K562 (cell line): ENCODE data around the gene AMIGO1. TPM values are rescaled to one million over a fixed set of nuclear protein-coding genes. Genes with fewer than 3 reads are reported as not detected.

Experiments
- ATAC-seq: fragments of 200-7000 bp; cut with Tn5 transposase; 3 replicates; pipeline ENCODE4 v1.9.1; 2020; ENCODE audit warnings: moderate library complexity
- BruUV-seq: library from RNA; stranded (reverse); fragments of 400-500 nt; replicated peaks from 2 replicates; lab custom pipeline; 2021; lab: Mats Ljungman, UMichigan
- CTCF ChIA-PET: fragments of 300-600 bp; formaldehyde crosslinking; extraction: SDS; loops from one replicate; lab custom pipeline; 2021; ENCODE audit warnings: low intra/inter-chr PET ratio; lab: Yijun Ruan, JAX
- POLR2A ChIA-PET: fragments of 300-600, 350-650 bp; sonication (Branson Sonifier 250); formaldehyde crosslinking; extraction: SDS; loops from one replicate; lab custom pipeline; 2021; ENCODE audit warnings: antibody characterized with exemption, inconsistent platforms; lab: Yijun Ruan, JAX
- DNase-seq, 4 experiments: peaks; one replicate each; pipeline versions ENCODE4 v3.0.0 to v3.0.0-alpha.2; 2011 to 2018; ENCODE audit warnings: low spot score in 3 of 4, mixed read lengths in 3 of 4; ENCODE audit errors: extremely low read depth in 1 of 4
- FAIRE-seq: peaks from 2 replicates; lab custom pipeline; 2011; peaks lifted over from hg19 to GRCh38; lab: Jason Lieb, UNC
- H2AFZ ChIP-seq: 2 replicates; pipeline ENCODE4 v1.6.0; 2011; ENCODE audit warnings: low read depth, low read length, control low read depth, inconsistent platforms
- H3K27ac ChIP-seq: fragments of 200-600 bp; 3 replicates; pipeline ENCODE4 v1.8.0; 2011; ENCODE audit warnings: low read depth, mild to moderate bottlenecking, control low read depth, inconsistent platforms, low read length, moderate library complexity, mixed read lengths; ENCODE audit errors: extremely low read depth
- H3K27me3 ChIP-seq, 2 experiments: fragments of 300-600 bp in 1 of 2; 2 replicates in 1 of 2; 3 replicates in 1 of 2; pipeline versions ENCODE4 v1.6.0 to v1.8.0; 2011; ENCODE audit warnings: inconsistent platforms in 2 of 2, low read length in 2 of 2, mild to moderate bottlenecking in 1 of 2, mixed read lengths in 1 of 2, moderate library complexity in 1 of 2; ENCODE audit not compliant: control insufficient read depth in 2 of 2, insufficient read depth in 2 of 2
- H3K36me3 ChIP-seq: fragments of 300-600 bp; 3 replicates; pipeline ENCODE4 v1.8.0; 2011; ENCODE audit warnings: mild to moderate bottlenecking, low read length, inconsistent platforms; ENCODE audit not compliant: control insufficient read depth, insufficient read depth
- H3K4me1 ChIP-seq, 2 experiments: fragments of 200-600 bp in 1 of 2; replicated peaks in 1 of 2; 2 replicates in 1 of 2; 3 replicates in 1 of 2; pipeline versions ENCODE4 v1.5.1 to v1.8.0; 2011; ENCODE audit warnings: inconsistent platforms in 2 of 2, low read length in 2 of 2, mild to moderate bottlenecking in 1 of 2, mixed read lengths in 1 of 2, moderate library complexity in 1 of 2; ENCODE audit not compliant: control insufficient read depth in 2 of 2, insufficient read depth in 2 of 2
- H3K4me2 ChIP-seq: 2 replicates; pipeline ENCODE4 v1.6.1; 2011; ENCODE audit warnings: low read length, control low read depth, inconsistent platforms, mixed read lengths; ENCODE audit not compliant: insufficient read depth
- H3K4me3 ChIP-seq: fragments of 200-600 bp; sonication (generic), shearing (Covaris generic); 2 replicates; pipeline ENCODE4 v1.5.1; 2016; ENCODE audit warnings: control low read depth, inconsistent platforms
- H3K79me2 ChIP-seq: fragments of 200-600 bp; 3 replicates; pipeline ENCODE4 v1.8.0; 2011; ENCODE audit warnings: low read length, inconsistent platforms; ENCODE audit not compliant: control insufficient read depth, insufficient read depth
- H3K9ac ChIP-seq, 2 experiments: 2 replicates each; pipeline versions ENCODE4 v1.6.0 to v1.6.1; 2011; ENCODE audit warnings: low read depth in 2 of 2, low read length in 2 of 2, control low read depth in 1 of 2, inconsistent platforms in 1 of 2, mild to moderate bottlenecking in 1 of 2, mixed read lengths in 1 of 2; ENCODE audit not compliant: insufficient read depth in 1 of 2
- H3K9me1 ChIP-seq: one replicate; pipeline ENCODE4 v1.6.0; 2011; ENCODE audit warnings: inconsistent platforms, mild to moderate bottlenecking, low read length, moderate library complexity; ENCODE audit not compliant: control insufficient read depth, insufficient read depth
- H3K9me3 ChIP-seq: replicated peaks from 2 replicates; pipeline ENCODE4 v1.5.1; 2011; ENCODE audit warnings: low read depth, low read length, inconsistent platforms; ENCODE audit not compliant: control insufficient read depth, insufficient read depth
- H4K20me1 ChIP-seq: replicated peaks from 2 replicates; pipeline ENCODE4 v1.6.1; 2011; ENCODE audit warnings: low read length, inconsistent platforms, mixed read lengths; ENCODE audit not compliant: control insufficient read depth, insufficient read depth
- AFF1 ChIP-seq, 2 experiments: fragments of 450-650 bp; IDR thresholded peaks; 2 replicates each; pipeline ENCODE4 v1.6.1; 2018; ENCODE audit warnings: mild to moderate bottlenecking in 2 of 2, low read depth in 1 of 2; ENCODE audit not compliant: partially characterized antibody in 2 of 2
- EHMT2 ChIP-seq: fragments of 450-650 bp; IDR thresholded peaks from 2 replicates; pipeline ENCODE4 v1.6.1; 2018; ENCODE audit warnings: antibody characterized with exemption
- ESRRA ChIP-seq: fragments of 450-650 bp; IDR thresholded peaks from 2 replicates; pipeline ENCODE4 v1.6.1; 2014; ENCODE audit warnings: low read depth, mild to moderate bottlenecking, moderate library complexity, borderline replicate concordance
- HLTF ChIP-seq: fragments of 450-650 bp; IDR thresholded peaks from 2 replicates; pipeline ENCODE4 v1.6.1; 2016
- KLF13 ChIP-seq: fragments of 450-650 bp; IDR thresholded peaks from 2 replicates; pipeline ENCODE4 v1.6.1; 2016; ENCODE audit warnings: missing genetic modification characterization, low read depth, mild to moderate bottlenecking, missing compliant biosample characterization, moderate library complexity, borderline replicate concordance
- NFE2L1 ChIP-seq: fragments of 450-650 bp; IDR thresholded peaks from 2 replicates; pipeline ENCODE4 v1.6.1; 2016; ENCODE audit warnings: missing genetic modification characterization, low read depth, mild to moderate bottlenecking, missing compliant biosample characterization, moderate library complexity, borderline replicate concordance
- RCOR1 ChIP-seq, 2 experiments: IDR thresholded peaks; 2 replicates each; pipeline ENCODE4 v1.6.1; 2012; ENCODE audit warnings: low read depth in 2 of 2, low read length in 2 of 2, borderline replicate concordance in 1 of 2, improper control_type of control experiment in 1 of 2
- TOE1 ChIP-seq, 2 experiments: fragments of 450-650 bp in 1 of 2; sonication (generic) in 1 of 2; formaldehyde crosslinking in 1 of 2; IDR thresholded peaks; 2 replicates each; pipeline versions ENCODE4 v1.7.1 to v1.8.0; 2016 to 2022; ENCODE audit warnings: borderline replicate concordance in 2 of 2, mild to moderate bottlenecking in 2 of 2, antibody characterized with exemption in 1 of 2, inconsistent platforms in 1 of 2, low read depth in 1 of 2, missing genetic modification reagents in 1 of 2, moderate library complexity in 1 of 2
- TRIM24 ChIP-seq, 2 experiments: fragments of 450-650 bp; IDR thresholded peaks; 2 replicates each; pipeline ENCODE4 v1.6.1; 2016
- ZBTB49 ChIP-seq: sonication (generic); formaldehyde crosslinking; IDR thresholded peaks from 2 replicates; pipeline ENCODE4 v1.8.0; 2022; ENCODE audit warnings: missing genetic modification reagents, mild to moderate bottlenecking, borderline replicate concordance
- WGBS: fragments of 100-300 bp; shearing (Covaris generic); methylation state at CpG from one replicate; pipeline ENCODE4 v1.1.6; 2016; ENCODE audit warnings: low coverage, mixed read lengths; ENCODE audit not compliant: insufficient coverage; ENCODE audit errors: missing lambda C conversion rate; 5-methylcytosine and 5-hydroxymethylcytosine counted together
- in situ Hi-C: fragments of 300-500 bp; cut with MboI; formaldehyde crosslinking; loops from 4 replicates; pipeline ENCODE4 v1.15.0; 2018; ENCODE audit warnings: inconsistent platforms, mixed read lengths
- intact Hi-C: fragments of 100-400 bp; cut with micrococcal nuclease; formaldehyde crosslinking; loops from 2 replicates; pipeline ENCODE4 v1.14.2; 2022
- polyA plus RNA-seq, 8 experiments: library from polyadenylated mRNA; depleted of rRNA in 4 of 8; stranded (reverse) in 5 of 8; unstranded in 3 of 8; fragments of >200 nt; fragmentation: Nextera tagmentation in 2 of 8; fragmentation: Illumina TruSeq in 1 of 8; extraction: Ambion mirVana in 2 of 8; extraction: Trizol in 1 of 8; gene quantifications; 2 replicates each; pipeline versions ENCODE4 v1.2.1 to v1.2.3, GENCODE V29; 2011 to 2014; ENCODE audit warnings: inconsistent platforms in 1 of 8, missing spikeins in 1 of 8
- total RNA-seq, 7 experiments: library from RNA; depleted of rRNA in 6 of 7; stranded (reverse); fragments of >200 nt in 6 of 7; fragmentation: Illumina TruSeq in 2 of 7; extraction: Trizol in 2 of 7; gene quantifications; 2 replicates each; pipeline versions ENCODE4 v1.2.1 to v1.2.3, GENCODE V29; 2011 to 2021; ENCODE audit warnings: low replicate concordance in 1 of 7
- TF ChIP-seq, protein P1 (sequence below): sonication (generic); formaldehyde crosslinking; IDR thresholded peaks from 2 replicates; pipeline ENCODE4 v1.8.1; 2023; ENCODE audit warnings: mild to moderate bottlenecking, missing genetic modification reagents

The AMIGO1 gene
- total and polyA plus RNA-seq, 9 of the 15 experiments (the other 6 are each of a cell fraction or from before 2014, with no cell fraction given): 0.24 to 1.0 (median 0.54) TPM

DNA sequence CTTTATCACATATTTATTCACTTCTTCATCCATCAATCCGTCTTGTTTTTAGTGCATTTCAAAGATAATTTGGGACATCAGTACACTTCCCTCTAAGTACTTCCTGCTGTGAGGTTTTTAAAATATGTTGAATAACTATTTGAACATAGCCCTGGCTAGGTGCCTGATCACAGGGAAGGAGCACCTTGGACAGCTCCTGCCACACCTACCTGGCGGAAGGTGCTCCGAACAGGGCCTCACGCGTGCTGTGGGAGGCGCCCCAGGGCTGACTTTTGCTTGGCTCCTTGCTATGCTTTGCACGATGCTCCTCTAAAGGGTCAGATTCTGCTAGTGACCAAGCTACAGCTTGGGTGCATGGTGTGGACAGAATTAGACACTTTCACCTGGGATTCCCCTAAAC is 30.7 kb downstream of the AMIGO1 start:
- in situ Hi-C loops: no loop called here
- H3K4me2 ChIP-seq: no peak overlapping the region
- H3K79me2 ChIP-seq: no peaks in the 10 kb centered on the region
- H3K36me3 ChIP-seq: no peaks in the 10 kb centered on the region
- 3% methylated on average over 7 of the region's 7 CpGs for WGBS
- DNase-seq (peak; percentile 55 to 72 (median 69)), ATAC-seq (peak; percentile 74), FAIRE-seq (no peak)
- POLR2A ChIA-PET: interaction anchor here (0.5 to 1.1 kb wide), 5 partner anchors 10 to 25 kb away, joined by 3 to 4 read pairs (median 4); no protein-coding TSS in a partner anchor
- no peaks in the 10 kb centered on the region for H3K9me3 ChIP-seq
- peaks cover 10 to 18% of the 10 kb centered on the region in 2 experiments; a peak in 4 of 5 replicates for H3K4me1 ChIP-seq
- no TSS peak for BruUV-seq
- 0 out of 2 replicates have a peak, but pooled peaks cover 4% of the 10 kb centered on the region for H4K20me1 ChIP-seq
- no peak overlapping the region for H2AFZ ChIP-seq
- no peaks in the 10 kb centered on the region for H3K9me1 ChIP-seq
- peaks cover 43 to 72% of the 10 kb centered on the region in 2 experiments for H3K27me3 ChIP-seq
- no peak overlapping the region for H3K9ac ChIP-seq
- intact Hi-C loops: no loop called here
- H3K4me3 ChIP-seq: no peak overlapping the region
- no peak overlapping the region for H3K27ac ChIP-seq
- CTCF ChIA-PET: no interaction called here
- TF ChIP-seq NFE2L1 (tag) (no peak), TRIM24 (IDR thresholded peaks at IDR 0.05) (no peak), EHMT2 (peak; percentile 96), RCOR1 (IDR thresholded peaks at IDR 0.05; ENCODE audit: borderline replicate concordance in 1 of 2, low read depth in 2 of 2, low read length in 2 of 2) (peak in 1 of 2 experiments; percentile 51; a peak in 1 of 4 replicates), ZBTB49 (CRISPR knock-in tag) (0 out of 2 replicates have a peak, but pooled peaks have one; percentile 29), ESRRA (no peak), HLTF (no peak), KLF13 (peak; percentile 86), AFF1 (IDR thresholded peaks at IDR 0.05; ENCODE audit: low read depth in 1 of 2, partially characterized antibody in 2 of 2) (peak in 1 of 2 experiments; percentile 78), TOE1 (IDR thresholded peaks at IDR 0.05; ENCODE audit: borderline replicate concordance) (no peak), TOE1 (CRISPR knock-in tag; IDR thresholded peaks at IDR 0.05; ENCODE audit: borderline replicate concordance, low read depth) (no peak)
- TF ChIP-seq, protein P1, sequence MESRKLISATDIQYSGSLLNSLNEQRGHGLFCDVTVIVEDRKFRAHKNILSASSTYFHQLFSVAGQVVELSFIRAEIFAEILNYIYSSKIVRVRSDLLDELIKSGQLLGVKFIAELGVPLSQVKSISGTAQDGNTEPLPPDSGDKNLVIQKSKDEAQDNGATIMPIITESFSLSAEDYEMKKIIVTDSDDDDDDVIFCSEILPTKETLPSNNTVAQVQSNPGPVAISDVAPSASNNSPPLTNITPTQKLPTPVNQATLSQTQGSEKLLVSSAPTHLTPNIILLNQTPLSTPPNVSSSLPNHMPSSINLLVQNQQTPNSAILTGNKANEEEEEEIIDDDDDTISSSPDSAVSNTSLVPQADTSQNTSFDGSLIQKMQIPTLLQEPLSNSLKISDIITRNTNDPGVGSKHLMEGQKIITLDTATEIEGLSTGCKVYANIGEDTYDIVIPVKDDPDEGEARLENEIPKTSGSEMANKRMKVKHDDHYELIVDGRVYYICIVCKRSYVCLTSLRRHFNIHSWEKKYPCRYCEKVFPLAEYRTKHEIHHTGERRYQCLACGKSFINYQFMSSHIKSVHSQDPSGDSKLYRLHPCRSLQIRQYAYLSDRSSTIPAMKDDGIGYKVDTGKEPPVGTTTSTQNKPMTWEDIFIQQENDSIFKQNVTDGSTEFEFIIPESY (CRISPR knock-in tag): peak; percentile 53; the same call in 1 of the 2 replicates
